ENCODE measurements around the gene STC2. TPM values are rescaled to one million over a fixed set of nuclear protein-coding genes. Genes with fewer than 3 reads are reported as not detected.

The STC2 gene
- total and polyA plus RNA-seq, 8 donors = 6.1 to 117 (median 12.4) TPM

GRCh38 chr5:173281910-173282309 lies 46.3 kb downstream of the STC2 start:
- no peaks in the 10 kb centered on the region for H3K36me3 ChIP-seq
- no peaks in the 10 kb centered on the region for H3K4me1 ChIP-seq
- intact Hi-C loops (cut with DNase I) = no loop called here
- no peak for DNase-seq
- no peaks in the 10 kb centered on the region for H3K9me3 ChIP-seq
- H3K27me3 ChIP-seq = no peaks in the 10 kb centered on the region
- no peak overlapping the region for H3K4me3 ChIP-seq
- 18 to 23% methylated on average over 6 of the region's 6 CpGs for WGBS, 2 donors
- no peak for TF ChIP-seq CTCF (IDR thresholded peaks at IDR 0.05)
- no peak overlapping the region for H3K27ac ChIP-seq
- no peak for ATAC-seq
- FAIRE-seq = no peak

- Histone ChIP-seq H3K27me3 (no peaks in the 10 kb centered on the region), H3K4me3 (no peak overlapping the region), H3K36me3 (no peaks in the 10 kb centered on the region), H3K4me1 (no peaks in the 10 kb centered on the region), H3K27ac (no peak overlapping the region), H3K9me3 (no peaks in the 10 kb centered on the region)
- FAIRE-seq (no peak), DNase-seq (no peak), ATAC-seq (no peak)
- 92 to 95% methylated on average over 5 of the region's 5 CpGs for WGBS, 2 donors
- no peak for TF ChIP-seq CTCF (IDR thresholded peaks at IDR 0.05)
- intact Hi-C loops (cut with DNase I) = no loop called here
Measured at GRCh38 chr5:173279166-173279565, 49.0 kb downstream of the STC2 start.

GRCh38 chr5:173278641-173279040 lies 49.6 kb downstream of the STC2 start:
- Histone ChIP-seq H3K4me1 (no peaks in the 10 kb centered on the region), H3K4me3 (no peak overlapping the region), H3K27ac (no peak overlapping the region), H3K36me3 (no peaks in the 10 kb centered on the region), H3K9me3 (no peaks in the 10 kb centered on the region), H3K27me3 (no peaks in the 10 kb centered on the region)
- intact Hi-C loops (cut with DNase I) = no loop called here
- DNase-seq = no peak
- WGBS, 2 donors = 67 to 68% methylated on average over 5 of the region's 5 CpGs
- ATAC-seq = no peak
- FAIRE-seq = no peak
- TF ChIP-seq CTCF (IDR thresholded peaks at IDR 0.05) = no peak

- H3K36me3 ChIP-seq = no peaks in the 10 kb centered on the region
- no peak for FAIRE-seq
- no peaks in the 10 kb centered on the region for H3K9me3 ChIP-seq
- H3K4me1 ChIP-seq = no peaks in the 10 kb centered on the region
- ATAC-seq = no peak
- DNase-seq = no peak
- 68 to 76% methylated on average over 9 of the region's 9 CpGs for WGBS, 2 donors
- TF ChIP-seq CTCF (IDR thresholded peaks at IDR 0.05) = no peak
- intact Hi-C loops (cut with DNase I) = no loop called here
- H3K27ac ChIP-seq = no peak overlapping the region
- no peak overlapping the region for H3K4me3 ChIP-seq
- H3K27me3 ChIP-seq = no peaks in the 10 kb centered on the region
Measured at GRCh38 chr5:173278172-173278571, 50.0 kb downstream of the STC2 start.

- intact Hi-C loops (cut with DNase I) = no loop called here
- 74 to 85% methylated on average over 1 of the region's 1 CpG for WGBS, 2 donors
- Histone ChIP-seq H3K4me1 (no peaks in the 10 kb centered on the region), H3K9me3 (no peaks in the 10 kb centered on the region), H3K4me3 (no peak overlapping the region), H3K27me3 (no peaks in the 10 kb centered on the region), H3K36me3 (no peaks in the 10 kb centered on the region), H3K27ac (no peak overlapping the region)
- FAIRE-seq = no peak
- no peak for DNase-seq
- ATAC-seq = no peak
- TF ChIP-seq CTCF (IDR thresholded peaks at IDR 0.05) = no peak
Measured at GRCh38 chr5:173274771-173275170, 53.4 kb downstream of the STC2 start.

All from pancreas (tissue), 10 donors.